Superior temporal gyrus (tissue), 1 donor: ENCODE results near the gene MAL.
"Not testable (repeated sequence)": the region's sequence is repeated elsewhere in the genome, so short reads cannot be mapped to it uniquely, and the experiment has no call there.

Experiments
- DNase-seq: peaks from one replicate; pipeline ENCODE4 v3.0.0-alpha.2; 2016; ENCODE audit errors: extremely low spot score

MAL gene

DNA sequence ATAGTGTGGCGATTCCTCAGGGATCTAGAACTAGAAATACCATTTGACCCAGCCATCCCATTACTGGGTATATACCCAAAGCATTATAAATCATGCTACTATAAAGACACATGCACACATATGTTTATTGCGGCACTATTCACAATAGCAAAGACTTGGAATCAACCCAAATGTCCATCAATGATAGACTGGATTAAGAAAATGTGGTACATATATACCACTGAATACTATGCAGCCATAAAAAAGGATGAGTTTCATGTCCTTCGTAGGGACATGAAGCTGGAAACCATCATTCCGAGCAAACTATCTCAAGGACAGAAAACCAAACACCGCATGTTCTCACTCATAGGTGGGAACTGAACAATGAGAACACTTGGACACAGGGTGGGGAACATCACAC, 72.8 kb downstream of the MAL start:
- DNase-seq = not testable (repeated sequence)

DNA sequence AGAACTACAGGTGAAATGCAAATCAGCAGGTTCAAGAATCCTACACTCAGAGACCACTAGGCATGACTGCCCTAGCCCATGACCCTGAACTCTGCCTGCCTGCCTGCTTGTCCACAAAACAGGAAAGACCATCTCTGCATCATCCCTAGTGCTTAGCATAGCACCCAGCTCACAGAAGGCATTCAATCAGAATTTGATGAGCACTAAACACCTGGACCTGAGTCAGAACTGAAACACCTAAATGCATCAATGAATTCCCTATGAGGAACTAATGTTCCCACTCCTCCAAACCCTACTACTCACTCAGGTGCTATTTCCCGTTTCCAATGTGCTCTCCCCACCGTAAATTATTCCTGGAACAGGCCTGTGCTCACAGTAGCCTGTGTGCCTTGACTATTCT, 74.4 kb downstream of the MAL start:
- DNase-seq = no peak
